ENCODE data around the gene ZNF512B. TPM values are rescaled to one million over a fixed set of nuclear protein-coding genes. Genes with fewer than 3 reads are reported as not detected.

Gene ZNF512B
- total RNA-seq, 4 donors from 2014 or later, result 5.7 to 10.9 (median 8.8) TPM

- H3K36me3 ChIP-seq, result peaks cover 0 to 28% of the 10 kb centered on the region in 2 donors
- peak overlapping the region; percentile 92 to 98 (median 96) for H3K27ac ChIP-seq
- no peak for ATAC-seq
- DNase-seq, result peak in 1 of 2 donors; percentile 56
- H3K9me3 ChIP-seq, result no peaks in the 10 kb centered on the region
- no peaks in the 10 kb centered on the region for H3K27me3 ChIP-seq
- peak overlapping the region in 1 of 4 donors; percentile 24 for H3K4me3 ChIP-seq
- intact Hi-C loops (cut with DNase I; ENCODE audit: low total_unique reads), result no loop called here
- H3K4me1 ChIP-seq, result peaks cover 67 to 84% of the 10 kb centered on the region in 2 donors
- TF ChIP-seq POLR2A (IDR thresholded peaks at IDR 0.05) (no peak), CTCF (IDR thresholded peaks at IDR 0.05 in 4 of 5, conservative IDR thresholded peaks at IDR 0.05 in 1 of 5) (no peak)
- in situ Hi-C loops (cut with MboI; ENCODE audit: low sequenced_read_pairs in 4 of 4), result no loop called here
Measured at GRCh38 chr20:63946986-63947637, 22.6 kb downstream of the ZNF512B start.

DNA sequence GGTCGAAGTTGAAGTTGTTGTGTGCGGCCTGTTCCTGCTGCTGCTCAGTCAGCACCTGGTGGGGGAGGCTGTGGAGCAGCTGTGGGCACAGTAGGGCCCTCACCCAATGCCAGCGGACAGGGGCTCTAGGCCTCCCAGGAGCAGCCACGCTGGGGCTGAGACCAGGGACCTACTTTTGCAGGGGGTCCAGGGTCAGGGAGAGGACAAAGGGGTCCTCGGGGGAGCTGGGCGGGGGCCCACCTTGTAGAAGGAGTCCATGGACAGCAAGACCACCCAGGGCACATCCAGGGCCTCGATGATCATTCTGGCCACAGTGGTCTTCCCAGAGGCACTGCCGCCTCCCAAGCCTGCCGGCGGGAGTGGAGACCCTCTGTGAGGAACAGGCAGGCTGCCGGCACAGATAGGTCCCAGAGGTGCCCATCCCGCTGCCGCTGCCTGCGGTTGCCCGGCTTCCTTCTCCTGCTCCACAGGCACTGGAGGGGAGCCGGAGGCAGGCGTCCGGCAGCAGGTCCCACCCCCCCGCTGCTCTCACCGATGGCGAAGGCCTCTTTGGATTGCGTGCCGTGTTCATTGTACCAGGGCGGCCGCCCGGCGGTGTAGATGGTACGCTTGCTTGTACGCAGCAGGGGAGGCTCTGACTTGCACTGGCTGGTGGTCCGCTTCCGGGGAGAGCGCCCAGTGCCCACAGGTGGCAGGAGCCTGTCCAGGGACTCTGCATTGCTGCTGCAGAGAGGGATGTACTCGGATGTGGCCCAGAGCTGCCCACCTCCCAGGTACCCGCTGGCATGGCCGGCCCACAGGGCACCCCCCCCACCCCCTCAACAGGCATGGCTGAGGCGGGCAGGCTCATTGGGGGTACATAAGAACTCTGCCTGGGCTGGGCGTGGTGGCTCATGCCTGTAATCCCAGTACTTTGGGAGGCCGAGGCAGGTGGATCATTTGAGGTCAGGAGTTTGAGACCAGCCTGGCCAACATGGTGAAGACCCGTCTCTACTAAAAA, 23.5 kb downstream of the ZNF512B start:
- Histone ChIP-seq H3K9me3 (no peaks in the 10 kb centered on the region), H3K27me3 (no peaks in the 10 kb centered on the region), H3K4me1 (peaks cover 58 to 75% of the 10 kb centered on the region in 2 donors), H3K27ac (peak overlapping the region; percentile 92 to 98 (median 96)), H3K4me3 (no peak overlapping the region), H3K36me3 (peaks cover 0 to 28% of the 10 kb centered on the region in 2 donors)
- no peak for ATAC-seq
- in situ Hi-C loops (cut with MboI; ENCODE audit: low sequenced_read_pairs in 4 of 4) (no loop called here), intact Hi-C loops (cut with DNase I; ENCODE audit: low total_unique reads) (no loop called here)
- DNase-seq, result no peak
- TF ChIP-seq CTCF (IDR thresholded peaks at IDR 0.05 in 4 of 5, conservative IDR thresholded peaks at IDR 0.05 in 1 of 5) (no peak), POLR2A (IDR thresholded peaks at IDR 0.05) (no peak)

GRCh38 chr20:63945031-63945658, 24.6 kb downstream of the ZNF512B start:
- intact Hi-C loops (cut with DNase I; ENCODE audit: low total_unique reads), result no loop called here

More at GRCh38 chr20:63945031-63945658, 24.6 kb downstream of the ZNF512B start:
- no peak for TF ChIP-seq POLR2A (IDR thresholded peaks at IDR 0.05)
- TF ChIP-seq CTCF (IDR thresholded peaks at IDR 0.05 in 4 of 5, conservative IDR thresholded peaks at IDR 0.05 in 1 of 5), result no peak
- no peaks in the 10 kb centered on the region for H3K9me3 ChIP-seq
- ATAC-seq (no peak), DNase-seq (no peak)
- no peak overlapping the region for H3K4me3 ChIP-seq
- peak overlapping the region in 3 of 4 donors; percentile 33 to 97 (median 92) for H3K27ac ChIP-seq
- H3K27me3 ChIP-seq, result no peaks in the 10 kb centered on the region
- peaks cover 0 to 39% of the 10 kb centered on the region in 2 donors for H3K36me3 ChIP-seq
- in situ Hi-C loops (cut with MboI; ENCODE audit: low sequenced_read_pairs in 4 of 4), result no loop called here
- H3K4me1 ChIP-seq, result peaks cover 47 to 64% of the 10 kb centered on the region in 2 donors
